ENCODE results near the gene PLEKHH1. TPM values are rescaled to one million over a fixed set of nuclear protein-coding genes. Genes with fewer than 3 reads are reported as not detected.

The PLEKHH1 gene
- total RNA-seq, 2 experiments from 2014 or later = 0.16 to 0.53 TPM

DNA sequence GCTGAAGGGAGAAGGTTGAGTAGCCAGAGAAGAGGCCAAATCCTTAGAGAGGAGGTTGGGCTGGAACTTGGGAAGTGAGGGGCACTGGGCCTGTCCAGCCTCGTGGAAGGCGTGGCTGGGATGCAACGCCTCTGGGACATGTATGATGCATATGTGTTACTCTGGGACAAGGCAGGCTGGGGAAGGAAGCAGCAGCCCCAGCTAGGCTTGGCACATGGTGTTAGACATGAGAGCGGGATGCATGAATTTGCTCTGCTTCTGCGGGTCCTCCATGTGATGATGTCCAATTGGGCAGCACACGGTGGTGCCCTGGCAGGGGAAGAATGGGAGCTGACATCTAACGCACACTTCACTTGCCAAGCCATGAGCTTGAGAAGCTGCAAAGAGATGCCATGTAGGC lies 21.3 kb downstream of the PLEKHH1 start:
- POLR2A ChIA-PET = interaction anchor here (0.9 kb wide), 1 partner anchor 17 kb away, joined by 3 read pairs; no protein-coding TSS in a partner anchor
- H3K9me3 ChIP-seq (ENCODE audit: control insufficient read depth in 1 of 2, insufficient read depth in 1 of 2, low read length in 2 of 2) = no peaks in the 10 kb centered on the region
- no peaks in the 10 kb centered on the region for H3K4me1 Mint-ChIP-seq (ENCODE audit: low read depth)

DNA sequence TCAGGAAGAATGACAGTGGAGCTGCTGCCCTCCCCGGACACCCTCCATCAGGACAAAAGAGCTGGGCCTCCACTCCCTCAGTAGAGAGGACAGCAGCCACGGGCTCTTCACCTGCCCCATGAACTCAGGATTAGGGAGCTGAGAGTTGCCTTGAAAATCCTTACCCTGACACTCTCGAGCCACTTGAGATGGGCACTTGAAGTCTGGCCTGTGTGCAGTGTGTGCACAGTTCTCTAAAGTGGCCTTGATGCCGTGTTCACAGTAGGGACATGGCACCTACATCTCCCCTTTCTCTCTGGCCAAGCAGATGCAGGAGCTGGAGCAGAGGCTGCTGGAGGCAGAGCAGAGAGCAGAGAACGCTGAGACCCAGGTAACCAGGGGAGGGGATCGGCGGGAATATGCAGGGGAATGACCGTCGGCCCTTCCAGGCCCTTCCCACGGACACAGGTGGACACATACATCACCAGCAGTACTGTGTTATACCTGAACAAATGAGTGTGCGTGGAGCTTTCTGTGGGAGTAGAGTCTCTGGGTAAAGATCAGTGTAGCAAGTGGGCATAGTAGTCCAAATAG lies 22.5 kb downstream of the PLEKHH1 start:
- intact Hi-C loops (cut with DNase I, micrococcal nuclease) = no loop called here
- Histone ChIP-seq H3K27me3 (ENCODE audit: control insufficient read depth in 1 of 2, insufficient read depth in 2 of 2, low read length in 2 of 2) (peaks cover 0 to 2% of the 10 kb centered on the region in 2 experiments), H3K36me3 (ENCODE audit: insufficient read depth, low read length) (no peaks in the 10 kb centered on the region), H3K4me3 (ENCODE audit: low read length) (no peak overlapping the region), H3K9me3 (ENCODE audit: control insufficient read depth in 1 of 2, insufficient read depth in 1 of 2, low read length in 2 of 2) (no peaks in the 10 kb centered on the region), H3K27ac (ENCODE audit: low read depth in 1 of 2, low read length in 2 of 2) (no peak overlapping the region), H3K4me1 (ENCODE audit: insufficient read depth, low read length) (no peaks in the 10 kb centered on the region)
- POLR2A ChIA-PET = interaction anchor here (0.6 kb wide), 1 partner anchor 89 kb away, joined by 3 read pairs; no protein-coding TSS in a partner anchor
- no peaks in the 10 kb centered on the region for H3K36me3 Mint-ChIP-seq (ENCODE audit: low read depth)
- no peak for DNase-seq
- H3K9me3 Mint-ChIP-seq = no peaks in the 10 kb centered on the region
- no peak overlapping the region for H3K4me3 Mint-ChIP-seq
- no peak overlapping the region for H3K27ac Mint-ChIP-seq
- ATAC-seq (ENCODE audit: poor library complexity) = no peak
- peaks cover 5% of the 10 kb centered on the region for H3K27me3 Mint-ChIP-seq
- H3K4me1 Mint-ChIP-seq (ENCODE audit: low read depth) = no peaks in the 10 kb centered on the region
- no peak for TF ChIP-seq CTCF (IDR thresholded peaks at IDR 0.05)
- CTCF ChIA-PET = interaction anchor here (1.0 kb wide), 1 partner anchor 108 kb away, joined by 7 read pairs; no protein-coding TSS in a partner anchor

More for the DNA sequence above, 21.3 kb downstream of the PLEKHH1 start:
- DNase-seq (no peak), ATAC-seq (ENCODE audit: poor library complexity) (no peak)
- Histone ChIP-seq H3K27me3 (ENCODE audit: control insufficient read depth in 1 of 2, insufficient read depth in 2 of 2, low read length in 2 of 2) (peaks cover 0 to 2% of the 10 kb centered on the region in 2 experiments), H3K36me3 (ENCODE audit: insufficient read depth, low read length) (no peaks in the 10 kb centered on the region), H3K4me3 (ENCODE audit: low read length) (no peak overlapping the region), H3K27ac (ENCODE audit: low read depth in 1 of 2, low read length in 2 of 2) (no peak overlapping the region), H3K4me1 (ENCODE audit: insufficient read depth, low read length) (no peaks in the 10 kb centered on the region)
- H3K27ac Mint-ChIP-seq = no peak overlapping the region
- H3K36me3 Mint-ChIP-seq (ENCODE audit: low read depth) = no peaks in the 10 kb centered on the region
- no peak for TF ChIP-seq CTCF (IDR thresholded peaks at IDR 0.05)
- CTCF ChIA-PET = no interaction called here
- no peaks in the 10 kb centered on the region for H3K9me3 Mint-ChIP-seq
- no peak overlapping the region for H3K4me3 Mint-ChIP-seq
- H3K27me3 Mint-ChIP-seq = peaks cover 5% of the 10 kb centered on the region
- intact Hi-C loops (cut with DNase I, micrococcal nuclease) = no loop called here

GRCh38 chr14:67556671-67557070 lies 23.6 kb downstream of the PLEKHH1 start:
- intact Hi-C loops (cut with DNase I, micrococcal nuclease) = no loop called here
- no peak overlapping the region for H3K4me3 Mint-ChIP-seq
- H3K27ac Mint-ChIP-seq = no peak overlapping the region
- CTCF ChIA-PET = interaction anchor here (1.0 kb wide), 1 partner anchor 109 kb away, joined by 7 read pairs; no protein-coding TSS in a partner anchor
- ATAC-seq (ENCODE audit: poor library complexity) (no peak), DNase-seq (no peak)
- no peaks in the 10 kb centered on the region for H3K4me1 Mint-ChIP-seq (ENCODE audit: low read depth)
- no peaks in the 10 kb centered on the region for H3K36me3 Mint-ChIP-seq (ENCODE audit: low read depth)
- Histone ChIP-seq H3K27me3 (ENCODE audit: control insufficient read depth in 1 of 2, insufficient read depth in 2 of 2, low read length in 2 of 2) (peaks cover 0 to 2% of the 10 kb centered on the region in 2 experiments), H3K4me1 (ENCODE audit: insufficient read depth, low read length) (no peaks in the 10 kb centered on the region), H3K36me3 (ENCODE audit: insufficient read depth, low read length) (no peaks in the 10 kb centered on the region), H3K27ac (ENCODE audit: low read depth in 1 of 2, low read length in 2 of 2) (no peak overlapping the region), H3K4me3 (ENCODE audit: low read length) (no peak overlapping the region), H3K9me3 (ENCODE audit: control insufficient read depth in 1 of 2, insufficient read depth in 1 of 2, low read length in 2 of 2) (no peaks in the 10 kb centered on the region)
- H3K9me3 Mint-ChIP-seq = no peaks in the 10 kb centered on the region
- TF ChIP-seq CTCF (IDR thresholded peaks at IDR 0.05) = no peak
- H3K27me3 Mint-ChIP-seq = peaks cover 5% of the 10 kb centered on the region
- POLR2A ChIA-PET = no interaction called here

All from CD4-positive, alpha-beta T cell (primary cell).